GM23338 (cell line): ENCODE results near the gene IFT43.

Experiments used
- CREB1 ChIP-seq: fragments of 250-450 bp; sonication (Bioruptor Pico); IDR thresholded peaks from 2 replicates; pipeline ENCODE4 v1.5.0; 2020; ENCODE audit warnings: low read depth, mild to moderate bottlenecking, moderate library complexity
- EZH2 ChIP-seq: fragments of 200-600 bp; sonication (generic); IDR thresholded peaks from one replicate; pipeline ENCODE4 v1.8.0; 2017; ENCODE audit warnings: antibody characterized with exemption, mild to moderate bottlenecking, low read depth; ENCODE audit not compliant: unreplicated experiment
- EZH2phosphoT487 ChIP-seq: fragments of 200-600 bp; sonication (generic); IDR thresholded peaks from one replicate; pipeline ENCODE4 v1.8.1; 2018; ENCODE audit warnings: antibody characterized with exemption; ENCODE audit not compliant: unreplicated experiment
- JUNB ChIP-seq: IDR thresholded peaks from one replicate; pipeline ENCODE4 v1.6.1; 2016; ENCODE audit warnings: antibody characterized with exemption; ENCODE audit not compliant: unreplicated experiment
- NANOG ChIP-seq: IDR thresholded peaks from 2 replicates; pipeline ENCODE4 v1.6.1; 2016; ENCODE audit warnings: antibody characterized with exemption, borderline replicate concordance
- POLR2AphosphoS5 ChIP-seq: IDR thresholded peaks from 2 replicates; pipeline ENCODE4 v1.6.1; 2016; ENCODE audit warnings: antibody characterized with exemption, low read depth
- STAT1 ChIP-seq: IDR thresholded peaks from one replicate; pipeline ENCODE4 v1.6.1; 2016; ENCODE audit warnings: antibody characterized with exemption; ENCODE audit not compliant: unreplicated experiment
- ZNF114 ChIP-seq: fragments of 250-450 bp; sonication (Bioruptor Pico); IDR thresholded peaks from 2 replicates; pipeline ENCODE4 v1.5.0; 2020; ENCODE audit warnings: mild to moderate bottlenecking, moderate library complexity
- ZNF331 ChIP-seq: fragments of 250-450 bp; sonication (Bioruptor Pico); IDR thresholded peaks from 2 replicates; pipeline ENCODE4 v1.5.0; 2020; ENCODE audit warnings: low read depth, mild to moderate bottlenecking, moderate library complexity
- TF ChIP-seq, protein P1 (sequence below), 2 experiments: fragments of 200-600 bp in 1 of 2; sonication (generic) in 1 of 2; conservative IDR thresholded peaks; 2 replicates each; pipeline versions ENCODE4 v1.5.1 to v1.6.1; 2016 to 2017; ENCODE audit warnings: antibody characterized with exemption in 2 of 2, low read depth in 2 of 2, mild to moderate bottlenecking in 2 of 2, moderate library complexity in 1 of 2
- TF ChIP-seq, protein P2 (sequence below): IDR thresholded peaks from one replicate; pipeline ENCODE4 v1.6.1; 2018; ENCODE audit warnings: antibody characterized with exemption; ENCODE audit not compliant: unreplicated experiment
- TF ChIP-seq, protein P3 (sequence below): fragments of 250-450 bp; sonication (Bioruptor Pico); IDR thresholded peaks from 2 replicates; pipeline ENCODE4 v1.5.0; 2020; ENCODE audit warnings: mild to moderate bottlenecking, moderate library complexity
- TF ChIP-seq, protein P4 (sequence below): IDR thresholded peaks from 2 replicates; pipeline ENCODE4 v1.6.1; 2016; ENCODE audit warnings: antibody characterized with exemption

DNA sequence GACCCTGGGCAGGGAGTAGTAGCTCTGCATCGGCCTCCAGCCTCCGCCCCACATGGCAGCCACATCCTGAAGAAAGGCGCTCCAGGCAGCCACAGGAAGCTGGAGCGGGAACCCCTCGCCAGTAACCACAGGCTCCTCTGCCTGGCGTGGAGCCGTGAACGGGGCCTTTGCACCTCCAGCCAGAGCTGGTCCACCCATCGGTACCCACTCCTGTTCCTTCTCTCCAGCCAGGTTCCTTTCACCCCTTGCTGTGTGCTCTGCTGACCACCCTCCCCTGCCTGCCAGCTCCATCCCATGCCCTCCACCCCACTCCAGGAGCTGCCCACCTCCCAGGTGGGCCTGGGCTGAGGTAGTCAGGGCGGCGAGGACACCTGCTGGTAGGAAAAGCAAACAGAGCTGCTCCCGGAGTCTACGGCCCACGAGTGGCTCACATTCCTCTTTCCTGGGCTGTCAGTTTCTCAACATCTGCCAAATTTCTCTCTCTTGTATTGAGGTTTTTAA lies 6.4 kb upstream of the IFT43 start:
- TF ChIP-seq, protein P1, sequence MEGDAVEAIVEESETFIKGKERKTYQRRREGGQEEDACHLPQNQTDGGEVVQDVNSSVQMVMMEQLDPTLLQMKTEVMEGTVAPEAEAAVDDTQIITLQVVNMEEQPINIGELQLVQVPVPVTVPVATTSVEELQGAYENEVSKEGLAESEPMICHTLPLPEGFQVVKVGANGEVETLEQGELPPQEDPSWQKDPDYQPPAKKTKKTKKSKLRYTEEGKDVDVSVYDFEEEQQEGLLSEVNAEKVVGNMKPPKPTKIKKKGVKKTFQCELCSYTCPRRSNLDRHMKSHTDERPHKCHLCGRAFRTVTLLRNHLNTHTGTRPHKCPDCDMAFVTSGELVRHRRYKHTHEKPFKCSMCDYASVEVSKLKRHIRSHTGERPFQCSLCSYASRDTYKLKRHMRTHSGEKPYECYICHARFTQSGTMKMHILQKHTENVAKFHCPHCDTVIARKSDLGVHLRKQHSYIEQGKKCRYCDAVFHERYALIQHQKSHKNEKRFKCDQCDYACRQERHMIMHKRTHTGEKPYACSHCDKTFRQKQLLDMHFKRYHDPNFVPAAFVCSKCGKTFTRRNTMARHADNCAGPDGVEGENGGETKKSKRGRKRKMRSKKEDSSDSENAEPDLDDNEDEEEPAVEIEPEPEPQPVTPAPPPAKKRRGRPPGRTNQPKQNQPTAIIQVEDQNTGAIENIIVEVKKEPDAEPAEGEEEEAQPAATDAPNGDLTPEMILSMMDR (conservative IDR thresholded peaks at IDR 0.05; ENCODE audit: low read depth in 2 of 2): peak; percentile 73 to 91
- TF ChIP-seq EZH2 (no peak), POLR2AphosphoS5 (no peak), CREB1 (no peak), STAT1 (no peak), JUNB (no peak), NANOG (no peak), EZH2phosphoT487 (no peak), ZNF114 (CRISPR knock-in tag) (no peak), ZNF331 (CRISPR knock-in tag) (no peak)
- TF ChIP-seq, protein P2, sequence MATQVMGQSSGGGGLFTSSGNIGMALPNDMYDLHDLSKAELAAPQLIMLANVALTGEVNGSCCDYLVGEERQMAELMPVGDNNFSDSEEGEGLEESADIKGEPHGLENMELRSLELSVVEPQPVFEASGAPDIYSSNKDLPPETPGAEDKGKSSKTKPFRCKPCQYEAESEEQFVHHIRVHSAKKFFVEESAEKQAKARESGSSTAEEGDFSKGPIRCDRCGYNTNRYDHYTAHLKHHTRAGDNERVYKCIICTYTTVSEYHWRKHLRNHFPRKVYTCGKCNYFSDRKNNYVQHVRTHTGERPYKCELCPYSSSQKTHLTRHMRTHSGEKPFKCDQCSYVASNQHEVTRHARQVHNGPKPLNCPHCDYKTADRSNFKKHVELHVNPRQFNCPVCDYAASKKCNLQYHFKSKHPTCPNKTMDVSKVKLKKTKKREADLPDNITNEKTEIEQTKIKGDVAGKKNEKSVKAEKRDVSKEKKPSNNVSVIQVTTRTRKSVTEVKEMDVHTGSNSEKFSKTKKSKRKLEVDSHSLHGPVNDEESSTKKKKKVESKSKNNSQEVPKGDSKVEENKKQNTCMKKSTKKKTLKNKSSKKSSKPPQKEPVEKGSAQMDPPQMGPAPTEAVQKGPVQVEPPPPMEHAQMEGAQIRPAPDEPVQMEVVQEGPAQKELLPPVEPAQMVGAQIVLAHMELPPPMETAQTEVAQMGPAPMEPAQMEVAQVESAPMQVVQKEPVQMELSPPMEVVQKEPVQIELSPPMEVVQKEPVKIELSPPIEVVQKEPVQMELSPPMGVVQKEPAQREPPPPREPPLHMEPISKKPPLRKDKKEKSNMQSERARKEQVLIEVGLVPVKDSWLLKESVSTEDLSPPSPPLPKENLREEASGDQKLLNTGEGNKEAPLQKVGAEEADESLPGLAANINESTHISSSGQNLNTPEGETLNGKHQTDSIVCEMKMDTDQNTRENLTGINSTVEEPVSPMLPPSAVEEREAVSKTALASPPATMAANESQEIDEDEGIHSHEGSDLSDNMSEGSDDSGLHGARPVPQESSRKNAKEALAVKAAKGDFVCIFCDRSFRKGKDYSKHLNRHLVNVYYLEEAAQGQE: no peak
- TF ChIP-seq, protein P3, sequence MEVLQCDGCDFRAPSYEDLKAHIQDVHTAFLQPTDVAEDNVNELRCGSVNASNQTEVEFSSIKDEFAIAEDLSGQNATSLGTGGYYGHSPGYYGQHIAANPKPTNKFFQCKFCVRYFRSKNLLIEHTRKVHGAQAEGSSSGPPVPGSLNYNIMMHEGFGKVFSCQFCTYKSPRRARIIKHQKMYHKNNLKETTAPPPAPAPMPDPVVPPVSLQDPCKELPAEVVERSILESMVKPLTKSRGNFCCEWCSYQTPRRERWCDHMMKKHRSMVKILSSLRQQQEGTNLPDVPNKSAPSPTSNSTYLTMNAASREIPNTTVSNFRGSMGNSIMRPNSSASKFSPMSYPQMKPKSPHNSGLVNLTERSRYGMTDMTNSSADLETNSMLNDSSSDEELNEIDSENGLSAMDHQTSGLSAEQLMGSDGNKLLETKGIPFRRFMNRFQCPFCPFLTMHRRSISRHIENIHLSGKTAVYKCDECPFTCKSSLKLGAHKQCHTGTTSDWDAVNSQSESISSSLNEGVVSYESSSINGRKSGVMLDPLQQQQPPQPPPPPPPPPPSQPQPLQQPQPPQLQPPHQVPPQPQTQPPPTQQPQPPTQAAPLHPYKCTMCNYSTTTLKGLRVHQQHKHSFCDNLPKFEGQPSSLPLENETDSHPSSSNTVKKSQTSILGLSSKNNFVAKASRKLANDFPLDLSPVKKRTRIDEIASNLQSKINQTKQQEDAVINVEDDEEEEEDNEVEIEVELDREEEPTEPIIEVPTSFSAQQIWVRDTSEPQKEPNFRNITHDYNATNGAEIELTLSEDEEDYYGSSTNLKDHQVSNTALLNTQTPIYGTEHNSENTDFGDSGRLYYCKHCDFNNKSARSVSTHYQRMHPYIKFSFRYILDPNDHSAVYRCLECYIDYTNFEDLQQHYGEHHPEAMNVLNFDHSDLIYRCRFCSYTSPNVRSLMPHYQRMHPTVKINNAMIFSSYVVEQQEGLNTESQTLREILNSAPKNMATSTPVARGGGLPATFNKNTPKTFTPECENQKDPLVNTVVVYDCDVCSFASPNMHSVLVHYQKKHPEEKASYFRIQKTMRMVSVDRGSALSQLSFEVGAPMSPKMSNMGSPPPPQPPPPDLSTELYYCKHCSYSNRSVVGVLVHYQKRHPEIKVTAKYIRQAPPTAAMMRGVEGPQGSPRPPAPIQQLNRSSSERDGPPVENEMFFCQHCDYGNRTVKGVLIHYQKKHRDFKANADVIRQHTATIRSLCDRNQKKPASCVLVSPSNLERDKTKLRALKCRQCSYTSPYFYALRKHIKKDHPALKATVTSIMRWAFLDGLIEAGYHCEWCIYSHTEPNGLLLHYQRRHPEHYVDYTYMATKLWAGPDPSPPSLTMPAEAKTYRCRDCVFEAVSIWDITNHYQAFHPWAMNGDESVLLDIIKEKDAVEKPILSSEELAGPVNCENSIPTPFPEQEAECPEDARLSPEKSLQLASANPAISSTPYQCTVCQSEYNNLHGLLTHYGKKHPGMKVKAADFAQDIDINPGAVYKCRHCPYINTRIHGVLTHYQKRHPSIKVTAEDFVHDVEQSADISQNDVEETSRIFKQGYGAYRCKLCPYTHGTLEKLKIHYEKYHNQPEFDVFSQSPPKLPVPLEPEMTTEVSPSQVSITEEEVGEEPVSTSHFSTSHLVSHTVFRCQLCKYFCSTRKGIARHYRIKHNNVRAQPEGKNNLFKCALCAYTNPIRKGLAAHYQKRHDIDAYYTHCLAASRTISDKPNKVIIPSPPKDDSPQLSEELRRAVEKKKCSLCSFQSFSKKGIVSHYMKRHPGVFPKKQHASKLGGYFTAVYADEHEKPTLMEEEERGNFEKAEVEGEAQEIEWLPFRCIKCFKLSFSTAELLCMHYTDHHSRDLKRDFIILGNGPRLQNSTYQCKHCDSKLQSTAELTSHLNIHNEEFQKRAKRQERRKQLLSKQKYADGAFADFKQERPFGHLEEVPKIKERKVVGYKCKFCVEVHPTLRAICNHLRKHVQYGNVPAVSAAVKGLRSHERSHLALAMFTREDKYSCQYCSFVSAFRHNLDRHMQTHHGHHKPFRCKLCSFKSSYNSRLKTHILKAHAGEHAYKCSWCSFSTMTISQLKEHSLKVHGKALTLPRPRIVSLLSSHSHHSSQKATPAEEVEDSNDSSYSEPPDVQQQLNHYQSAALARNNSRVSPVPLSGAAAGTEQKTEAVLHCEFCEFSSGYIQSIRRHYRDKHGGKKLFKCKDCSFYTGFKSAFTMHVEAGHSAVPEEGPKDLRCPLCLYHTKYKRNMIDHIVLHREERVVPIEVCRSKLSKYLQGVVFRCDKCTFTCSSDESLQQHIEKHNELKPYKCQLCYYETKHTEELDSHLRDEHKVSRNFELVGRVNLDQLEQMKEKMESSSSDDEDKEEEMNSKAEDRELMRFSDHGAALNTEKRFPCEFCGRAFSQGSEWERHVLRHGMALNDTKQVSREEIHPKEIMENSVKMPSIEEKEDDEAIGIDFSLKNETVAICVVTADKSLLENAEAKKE: no peak
- TF ChIP-seq, protein P4, sequence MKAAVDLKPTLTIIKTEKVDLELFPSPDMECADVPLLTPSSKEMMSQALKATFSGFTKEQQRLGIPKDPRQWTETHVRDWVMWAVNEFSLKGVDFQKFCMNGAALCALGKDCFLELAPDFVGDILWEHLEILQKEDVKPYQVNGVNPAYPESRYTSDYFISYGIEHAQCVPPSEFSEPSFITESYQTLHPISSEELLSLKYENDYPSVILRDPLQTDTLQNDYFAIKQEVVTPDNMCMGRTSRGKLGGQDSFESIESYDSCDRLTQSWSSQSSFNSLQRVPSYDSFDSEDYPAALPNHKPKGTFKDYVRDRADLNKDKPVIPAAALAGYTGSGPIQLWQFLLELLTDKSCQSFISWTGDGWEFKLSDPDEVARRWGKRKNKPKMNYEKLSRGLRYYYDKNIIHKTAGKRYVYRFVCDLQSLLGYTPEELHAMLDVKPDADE: no peak
